Activated CD4-positive, alpha-beta memory T cell treated with anti-CD3 and anti-CD28 coated beads, Interleukin-2, amount 10 ng/mL, durations not matched to agents 7 days and 5 days (primary cell): ENCODE results near the gene CDCA7L. TPM values are rescaled to one million over a fixed set of nuclear protein-coding genes. Genes with fewer than 3 reads are reported as not detected.
A peak's percentile ranks its signal among the peaks of the same experiment; 100 is the strongest.
"Not testable (repeated sequence)": the region's sequence is repeated elsewhere in the genome, so short reads cannot be mapped to it uniquely, and the experiment has no call there.

Experiments
- CTCF ChIA-PET: fragments of 350-600 bp; sonication (Branson Sonifier 250); formaldehyde crosslinking; loops from one replicate; lab custom pipeline; 2021; ENCODE audit warnings: antibody characterized with exemption, inconsistent platforms; lab: Charles Lee
- POLR2A ChIA-PET: fragments of 350-600 bp; sonication (Branson Sonifier 250); formaldehyde crosslinking; loops from one replicate; lab custom pipeline; 2021; ENCODE audit warnings: antibody characterized with exemption; lab: Charles Lee
- DNase-seq: peaks from one replicate; pipeline ENCODE4 v3.0.0-alpha.2; 2020
- H3K27ac Mint-ChIP-seq: one replicate; pipeline ENCODE4 v1.8.0; 2021; ENCODE audit warnings: mild to moderate bottlenecking, mixed read lengths
- H3K27me3 Mint-ChIP-seq: one replicate; pipeline ENCODE4 v1.8.0; 2021; ENCODE audit warnings: mixed read lengths
- H3K36me3 Mint-ChIP-seq: one replicate; pipeline ENCODE4 v1.8.0; 2021; ENCODE audit warnings: low read depth, mixed read lengths
- H3K4me1 Mint-ChIP-seq: one replicate; pipeline ENCODE4 v1.8.0; 2021; ENCODE audit warnings: mixed read lengths
- H3K4me3 Mint-ChIP-seq: one replicate; pipeline ENCODE4 v1.8.0; 2021; ENCODE audit warnings: mild to moderate bottlenecking, mixed read lengths
- H3K9me3 Mint-ChIP-seq: one replicate; pipeline ENCODE4 v1.8.0; 2021; ENCODE audit warnings: mixed read lengths
- total RNA-seq, 2 experiments: library from RNA; stranded (reverse); gene quantifications; one replicate each; pipeline ENCODE4 v1.2.3, GENCODE V29; 2021

Gene CDCA7L
- total RNA-seq, 2 experiments from 2014 or later, result 38.8 to 48.2 TPM

DNA sequence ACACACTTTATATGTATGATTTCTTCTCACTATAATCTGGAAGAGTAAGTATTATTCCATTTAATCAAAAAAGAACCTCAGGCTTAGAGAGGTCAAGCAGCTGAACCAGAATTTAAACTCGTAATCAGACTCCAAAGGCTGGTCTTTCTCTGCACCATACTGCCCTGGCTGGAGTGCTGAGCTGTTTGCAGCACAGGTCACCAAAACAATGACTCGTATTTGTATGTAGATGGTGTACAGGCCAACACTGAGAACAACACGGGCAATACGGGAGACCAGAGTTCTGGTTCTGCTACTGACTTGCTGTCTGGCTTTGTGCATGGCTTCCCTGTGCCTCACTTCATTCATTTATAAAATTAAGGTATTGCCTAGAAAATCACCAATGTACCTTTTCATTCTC is 57.9 kb downstream of the CDCA7L start:
- POLR2A ChIA-PET, result no interaction called here
- CTCF ChIA-PET, result no interaction called here
- H3K36me3 Mint-ChIP-seq, result peaks cover 2% of the 10 kb centered on the region
- H3K27me3 Mint-ChIP-seq, result no peaks in the 10 kb centered on the region
- no peaks in the 10 kb centered on the region for H3K4me1 Mint-ChIP-seq
- no peak overlapping the region for H3K4me3 Mint-ChIP-seq
- H3K27ac Mint-ChIP-seq, result no peak overlapping the region
- no peaks in the 10 kb centered on the region for H3K9me3 Mint-ChIP-seq
- no peak for DNase-seq

DNA sequence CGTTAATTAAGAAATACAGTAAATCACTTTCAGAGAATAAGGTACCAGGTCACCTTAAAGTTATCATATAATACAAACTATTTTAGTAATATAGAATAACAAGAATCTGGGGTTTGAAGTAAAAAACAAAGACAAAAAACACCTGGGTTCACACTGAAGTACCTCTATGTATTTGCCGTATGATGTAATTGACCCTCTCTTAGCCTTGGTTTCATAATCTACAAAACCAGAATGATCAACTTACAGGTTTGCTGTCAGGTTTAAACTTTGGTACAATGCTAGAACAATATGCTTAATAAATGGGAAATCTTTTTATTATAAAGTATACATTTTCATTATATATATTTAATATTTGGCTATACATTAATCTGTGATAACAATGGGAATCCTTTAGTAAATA is 58.3 kb downstream of the CDCA7L start:
- H3K27ac Mint-ChIP-seq, result no peak overlapping the region
- no peaks in the 10 kb centered on the region for H3K4me1 Mint-ChIP-seq
- H3K36me3 Mint-ChIP-seq, result no peaks in the 10 kb centered on the region
- H3K27me3 Mint-ChIP-seq, result no peaks in the 10 kb centered on the region
- POLR2A ChIA-PET, result no interaction called here
- no peaks in the 10 kb centered on the region for H3K9me3 Mint-ChIP-seq
- H3K4me3 Mint-ChIP-seq, result no peak overlapping the region
- no peak for DNase-seq
- CTCF ChIA-PET, result no interaction called here

- Mint-ChIP-seq H3K27ac (no peak overlapping the region), H3K36me3 (no peaks in the 10 kb centered on the region), H3K27me3 (no peaks in the 10 kb centered on the region), H3K4me1 (no peaks in the 10 kb centered on the region), H3K9me3 (no peaks in the 10 kb centered on the region), H3K4me3 (no peak overlapping the region)
- DNase-seq, result no peak
- ChIA-PET CTCF (no interaction called here), POLR2A (no interaction called here)
Observed at GRCh38 chr7:21886396-21886795, 59.3 kb downstream of the CDCA7L start.

GRCh38 chr7:21884496-21884895 is 61.2 kb downstream of the CDCA7L start:
- CTCF ChIA-PET, result no interaction called here
- no peaks in the 10 kb centered on the region for H3K27me3 Mint-ChIP-seq
- no peaks in the 10 kb centered on the region for H3K4me1 Mint-ChIP-seq
- DNase-seq, result no peak
- H3K9me3 Mint-ChIP-seq, result no peaks in the 10 kb centered on the region
- POLR2A ChIA-PET, result no interaction called here
- H3K4me3 Mint-ChIP-seq, result no peak overlapping the region
- no peak overlapping the region for H3K27ac Mint-ChIP-seq
- no peaks in the 10 kb centered on the region for H3K36me3 Mint-ChIP-seq

DNA sequence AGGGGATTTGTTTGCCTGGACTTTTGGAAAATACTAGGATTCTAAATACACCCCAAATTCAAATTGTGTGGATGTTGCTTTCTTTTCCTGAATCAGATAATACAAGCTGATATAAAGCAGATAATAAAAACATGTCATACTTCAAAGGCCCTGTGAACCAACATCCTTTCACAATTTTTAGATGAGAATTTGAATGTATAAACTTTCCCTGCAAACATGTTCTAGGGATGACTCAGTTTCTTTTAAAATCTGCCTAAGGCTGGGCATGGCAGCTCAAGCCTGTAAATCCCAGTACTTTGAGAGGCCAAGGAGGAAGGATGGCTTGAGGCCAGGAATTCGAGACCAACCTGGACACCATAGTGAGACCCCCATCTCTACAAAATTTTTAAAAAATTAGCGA is 62.2 kb downstream of the CDCA7L start:
- POLR2A ChIA-PET, CTCF ChIA-PET, H3K36me3 Mint-ChIP-seq, H3K27me3 Mint-ChIP-seq, H3K4me1 Mint-ChIP-seq, H3K27ac Mint-ChIP-seq, H3K4me3 Mint-ChIP-seq, H3K9me3 Mint-ChIP-seq, DNase-seq: not testable (repeated sequence)

- Mint-ChIP-seq H3K27me3 (no peaks in the 10 kb centered on the region), H3K36me3 (no peaks in the 10 kb centered on the region), H3K4me1 (no peaks in the 10 kb centered on the region), H3K27ac (no peak overlapping the region), H3K4me3 (no peak overlapping the region), H3K9me3 (no peaks in the 10 kb centered on the region)
- ChIA-PET POLR2A (interaction anchor here (1.0 kb wide), 1 partner anchor 15 kb away, joined by 3 read pairs; no protein-coding TSS in a partner anchor), CTCF (no interaction called here)
- DNase-seq, result no peak
Observed at GRCh38 chr7:21883069-21883468, 62.6 kb downstream of the CDCA7L start.

DNA sequence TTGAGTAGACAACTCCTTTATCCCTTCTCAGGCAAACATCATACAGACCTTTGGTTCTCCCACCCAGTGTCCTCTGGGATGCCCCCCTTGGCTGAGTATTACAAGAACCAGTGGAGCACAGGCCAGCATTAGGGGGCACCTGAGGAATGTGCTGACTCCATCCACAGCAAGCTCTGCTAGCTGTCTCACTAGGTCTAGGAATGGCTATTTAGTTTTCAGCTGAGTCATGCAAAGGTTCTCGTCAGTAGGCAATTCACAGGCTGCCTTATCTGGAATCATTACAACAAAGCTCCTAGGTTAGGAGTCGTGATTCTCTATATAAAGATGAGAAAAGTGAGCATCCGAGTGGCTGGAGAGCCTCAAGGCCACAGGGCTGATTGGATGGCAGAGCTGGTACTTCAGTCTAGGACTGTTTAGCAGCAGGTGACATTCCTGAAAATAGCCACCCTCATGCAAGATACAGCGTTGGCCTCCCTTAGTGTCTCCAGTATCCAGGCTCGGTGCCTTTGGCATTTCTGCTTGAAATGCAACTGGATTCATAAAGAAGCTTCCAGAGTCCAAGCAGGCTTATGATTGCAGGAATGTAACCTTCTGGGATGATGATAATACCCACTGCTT is 75.8 kb downstream of the CDCA7L start:
- no peak overlapping the region for H3K4me3 Mint-ChIP-seq
- no peak overlapping the region for H3K27ac Mint-ChIP-seq
- no peaks in the 10 kb centered on the region for H3K9me3 Mint-ChIP-seq
- H3K27me3 Mint-ChIP-seq, result no peaks in the 10 kb centered on the region
- CTCF ChIA-PET, result no interaction called here
- H3K4me1 Mint-ChIP-seq, result no peaks in the 10 kb centered on the region
- no peak for DNase-seq
- no peaks in the 10 kb centered on the region for H3K36me3 Mint-ChIP-seq
- POLR2A ChIA-PET, result no interaction called here

- H3K4me3 Mint-ChIP-seq, result no peak overlapping the region
- DNase-seq, result no peak
- no peaks in the 10 kb centered on the region for H3K27me3 Mint-ChIP-seq
- H3K9me3 Mint-ChIP-seq, result no peaks in the 10 kb centered on the region
- no peaks in the 10 kb centered on the region for H3K4me1 Mint-ChIP-seq
- H3K27ac Mint-ChIP-seq, result no peak overlapping the region
- H3K36me3 Mint-ChIP-seq, result no peaks in the 10 kb centered on the region
- POLR2A ChIA-PET, result no interaction called here
- CTCF ChIA-PET, result no interaction called here
Observed at GRCh38 chr7:21868576-21868850, 77.2 kb downstream of the CDCA7L start.

DNA sequence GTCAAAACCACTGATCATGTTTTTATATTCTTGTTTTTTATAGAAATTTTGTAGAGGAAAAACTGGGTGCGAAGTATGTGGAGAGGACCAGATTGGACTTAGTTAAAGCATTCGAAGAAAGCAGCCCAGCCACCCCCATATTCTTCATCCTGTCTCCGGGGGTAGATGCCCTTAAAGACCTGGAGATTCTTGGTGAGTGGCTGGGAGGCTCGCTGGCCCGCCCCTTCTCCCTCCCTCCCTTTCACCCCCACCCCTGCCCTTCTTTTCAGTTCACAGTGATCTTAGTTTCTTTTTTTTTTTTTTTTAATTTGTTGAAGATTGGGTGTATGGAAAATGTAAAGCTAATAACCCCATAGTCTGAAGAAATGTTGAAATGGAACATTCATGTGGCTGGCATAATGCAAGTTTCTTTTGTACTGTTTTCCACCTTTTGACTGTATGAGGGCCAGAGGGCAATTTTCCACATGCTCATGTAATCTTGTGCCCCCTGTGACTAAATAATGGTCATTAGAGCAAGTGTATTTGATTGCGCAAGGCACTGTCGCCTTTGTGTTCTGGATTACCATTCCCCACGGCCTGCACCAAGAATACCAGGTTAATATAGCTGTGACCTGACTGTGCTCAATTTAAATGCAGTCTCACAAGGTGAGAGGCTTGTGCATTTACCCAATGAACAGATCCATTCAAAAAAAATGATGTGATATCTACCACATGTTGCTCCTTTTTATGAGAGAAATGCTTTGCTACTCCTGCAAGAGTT is 77.7 kb downstream of the CDCA7L start:
- H3K4me3 Mint-ChIP-seq, result no peak overlapping the region

DNA sequence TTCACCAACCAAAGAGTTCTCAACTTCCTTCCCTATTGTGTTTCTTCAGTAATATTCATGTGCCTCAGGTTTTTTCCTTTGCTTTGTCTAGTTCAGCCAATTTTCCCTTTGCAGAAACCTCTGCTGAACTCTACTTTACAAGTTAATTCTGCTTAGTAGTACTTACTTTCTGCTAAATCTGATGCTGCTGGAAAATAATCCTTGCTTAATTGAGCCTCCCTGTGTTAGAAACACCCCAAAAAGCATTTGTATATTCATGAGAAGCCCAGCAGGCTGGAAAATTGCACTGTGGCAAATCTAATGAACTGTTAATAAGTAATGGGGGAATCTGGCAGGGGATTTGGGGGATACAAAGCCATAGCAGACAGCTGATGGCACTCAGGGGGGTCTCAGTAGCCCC is 78.5 kb downstream of the CDCA7L start:
- Mint-ChIP-seq H3K27ac (no peak overlapping the region), H3K9me3 (no peaks in the 10 kb centered on the region), H3K4me3 (no peak overlapping the region), H3K36me3 (no peaks in the 10 kb centered on the region), H3K27me3 (no peaks in the 10 kb centered on the region), H3K4me1 (no peaks in the 10 kb centered on the region)
- ChIA-PET POLR2A (no interaction called here), CTCF (no interaction called here)
- DNase-seq, result no peak

More for the DNA sequence above, 77.7 kb downstream of the CDCA7L start:
- Mint-ChIP-seq H3K27ac (no peak overlapping the region), H3K27me3 (no peaks in the 10 kb centered on the region), H3K36me3 (no peaks in the 10 kb centered on the region), H3K4me1 (no peaks in the 10 kb centered on the region), H3K9me3 (no peaks in the 10 kb centered on the region)
- ChIA-PET POLR2A (no interaction called here), CTCF (no interaction called here)
- DNase-seq, result no peak

DNA sequence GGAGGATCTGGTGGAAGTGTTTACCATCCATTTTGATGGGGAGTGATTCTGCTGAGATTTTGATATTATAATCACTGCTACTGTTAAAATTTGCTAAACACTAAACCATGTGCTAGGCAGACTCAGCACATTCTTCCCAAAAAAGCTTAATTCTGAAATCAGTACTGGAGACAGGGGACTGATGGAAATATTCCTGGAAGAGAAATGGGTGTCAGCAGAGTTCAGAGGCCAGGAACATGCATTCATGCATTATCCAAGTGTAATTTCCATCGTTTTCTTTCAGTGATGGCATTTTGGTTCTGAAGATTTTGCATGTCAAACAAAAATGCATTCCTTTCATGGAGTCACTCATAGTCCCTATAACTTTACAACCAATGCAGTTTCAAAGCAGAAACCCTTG is 79.0 kb downstream of the CDCA7L start:
- no peaks in the 10 kb centered on the region for H3K4me1 Mint-ChIP-seq
- ChIA-PET POLR2A (no interaction called here), CTCF (no interaction called here)
- no peak overlapping the region for H3K27ac Mint-ChIP-seq
- H3K36me3 Mint-ChIP-seq, result no peaks in the 10 kb centered on the region
- H3K27me3 Mint-ChIP-seq, result no peaks in the 10 kb centered on the region
- no peak overlapping the region for H3K4me3 Mint-ChIP-seq
- no peak for DNase-seq
- no peaks in the 10 kb centered on the region for H3K9me3 Mint-ChIP-seq

GRCh38 chr7:21865631-21866204 is 80.0 kb downstream of the CDCA7L start:
- CTCF ChIA-PET, POLR2A ChIA-PET, H3K27me3 Mint-ChIP-seq, H3K27ac Mint-ChIP-seq, H3K36me3 Mint-ChIP-seq, DNase-seq, H3K4me1 Mint-ChIP-seq, H3K4me3 Mint-ChIP-seq, H3K9me3 Mint-ChIP-seq: not testable (repeated sequence)

DNA sequence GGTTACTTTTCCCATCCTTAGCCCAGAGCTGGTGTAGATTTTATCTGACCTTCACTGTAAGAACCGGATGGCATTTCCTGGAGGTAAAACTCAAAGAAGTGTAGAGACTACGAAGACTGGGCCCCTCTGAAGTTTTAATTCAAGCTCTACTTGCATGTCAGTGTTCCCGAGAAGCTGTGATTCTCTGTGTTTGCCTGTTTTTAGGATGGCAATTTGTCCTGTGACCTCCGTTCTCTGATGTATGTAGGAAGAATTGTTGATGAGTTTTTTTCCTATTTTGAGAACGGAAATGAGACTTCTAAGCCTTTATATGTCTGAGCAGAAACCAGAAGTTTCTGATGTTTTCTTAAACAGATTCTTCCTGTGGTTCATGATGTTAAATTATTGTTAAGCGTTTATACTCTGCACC is 94.1 kb downstream of the CDCA7L start:
- H3K27ac Mint-ChIP-seq, result peak overlapping the region; percentile 40
- H3K4me3 Mint-ChIP-seq, result no peak overlapping the region
- DNase-seq, result no peak
- no peaks in the 10 kb centered on the region for H3K36me3 Mint-ChIP-seq
- peaks cover 7% of the 10 kb centered on the region for H3K27me3 Mint-ChIP-seq
- H3K4me1 Mint-ChIP-seq, result peaks cover 14% of the 10 kb centered on the region
- no peaks in the 10 kb centered on the region for H3K9me3 Mint-ChIP-seq
- CTCF ChIA-PET, result no interaction called here
- POLR2A ChIA-PET, result no interaction called here
